ENCODE measurements around the gene ASL. TPM values are rescaled to one million over a fixed set of nuclear protein-coding genes. Genes with fewer than 3 reads are reported as not detected.

The ASL gene
- total and polyA plus RNA-seq, 10 of the 15 experiments (the other 5 are each of a cell fraction or from before 2014, with no cell fraction given): 0.66 to 36.7 (median 28.8) TPM

- peaks cover 6% of the 10 kb centered on the region for H3K4me1 ChIP-seq (ENCODE audit: control insufficient read depth, insufficient read depth, low read length)
- POLR2A ChIA-PET: interaction anchor here (0.5 kb wide), 1 partner anchor 352 kb away, joined by 4 read pairs; no protein-coding TSS in a partner anchor
- RAD21 ChIA-PET (ENCODE audit: unreplicated experiment): no interaction called here
- 96% methylated on average over 4 of the region's 4 CpGs for WGBS (ENCODE audit: insufficient coverage, insufficient replicate concordance, low lambda C conversion rate, missing lambda C conversion rate)
- no peak overlapping the region for H3K4me2 ChIP-seq (ENCODE audit: control insufficient read depth, insufficient read depth)
- H3K27ac ChIP-seq (ENCODE audit: control insufficient read depth, insufficient read depth): no peak overlapping the region
- no peak for FAIRE-seq
- no peak overlapping the region for H3K9ac ChIP-seq (ENCODE audit: control insufficient read depth, insufficient read depth, low read length)
- in situ Hi-C loops (cut with MboI) (no loop called here), intact Hi-C loops (cut with micrococcal nuclease; ENCODE audit: unreplicated experiment) (no loop called here)
- TSS peak; percentile 47 for BruUV-seq (replicated peaks)
- H3K9me3 ChIP-seq (replicated peaks; ENCODE audit: control insufficient read depth, insufficient read depth, low read length): no peaks in the 10 kb centered on the region
- no peak overlapping the region for H2AFZ ChIP-seq (ENCODE audit: control insufficient read depth, low read depth, low read length)
- H4K20me1 ChIP-seq (ENCODE audit: control insufficient read depth, insufficient read depth): no peaks in the 10 kb centered on the region
- no peak for ATAC-seq
- TF ChIP-seq POLR2A (IDR thresholded peaks at IDR 0.05; ENCODE audit: low read depth, low read length): peak; percentile 20; the same call in 1 of the 2 replicates
- TF ChIP-seq NFYA (IDR thresholded peaks at IDR 0.05; ENCODE audit: borderline replicate concordance, low read depth, low read length): no peak
- H3K4me3 ChIP-seq: no peak overlapping the region
- CTCF ChIA-PET: interaction anchor here (0.6 kb wide), 1 partner anchor 58 kb away, joined by 5 read pairs; no protein-coding TSS in a partner anchor
- H3K79me2 ChIP-seq (ENCODE audit: control insufficient read depth, insufficient read depth, low read length): no peaks in the 10 kb centered on the region
- H3K27me3 ChIP-seq (replicated peaks in 1 of 2; ENCODE audit: control insufficient read depth in 2 of 2, insufficient read depth in 2 of 2, low read length in 1 of 2): no peaks in the 10 kb centered on the region
- no peak for DNase-seq (ENCODE audit: low read depth, low spot score)
- no peaks in the 10 kb centered on the region for H3K36me3 ChIP-seq (ENCODE audit: control insufficient read depth in 2 of 2, insufficient read depth in 2 of 2, low read length in 1 of 2)
- SMC1A ChIA-PET (ENCODE audit: uncharacterized antibody, unreplicated experiment): no interaction called here
These were observed 19.4 kb downstream of the ASL start for GRCh38 chr7:66095010-66095409.

GRCh38 chr7:66099232-66099550 lies 23.6 kb downstream of the ASL start:
- Histone ChIP-seq H3K36me3 (ENCODE audit: control insufficient read depth in 2 of 2, insufficient read depth in 2 of 2, low read length in 1 of 2) (no peaks in the 10 kb centered on the region), H4K20me1 (ENCODE audit: control insufficient read depth, insufficient read depth) (no peaks in the 10 kb centered on the region), H3K4me3 (no peak overlapping the region), H2AFZ (ENCODE audit: control insufficient read depth, low read depth, low read length) (peak overlapping the region; percentile 95; the same call in 1 of the 2 replicates), H3K9ac (ENCODE audit: control insufficient read depth, insufficient read depth, low read length) (no peak overlapping the region), H3K4me2 (ENCODE audit: control insufficient read depth, insufficient read depth) (no peak overlapping the region; the same call in 1 of the 2 replicates), H3K27me3 (replicated peaks in 1 of 2; ENCODE audit: control insufficient read depth in 2 of 2, insufficient read depth in 2 of 2, low read length in 1 of 2) (no peaks in the 10 kb centered on the region), H3K27ac (ENCODE audit: control insufficient read depth, insufficient read depth) (no peak overlapping the region), H3K4me1 (ENCODE audit: control insufficient read depth, insufficient read depth, low read length) (peaks cover 8% of the 10 kb centered on the region), H3K9me3 (replicated peaks; ENCODE audit: control insufficient read depth, insufficient read depth, low read length) (no peaks in the 10 kb centered on the region), H3K79me2 (ENCODE audit: control insufficient read depth, insufficient read depth, low read length) (no peaks in the 10 kb centered on the region)
- DNase-seq (ENCODE audit: low read depth, low spot score) (no peak), FAIRE-seq (no peak), ATAC-seq (no peak)
- ChIA-PET POLR2A (no interaction called here), RAD21 (ENCODE audit: unreplicated experiment) (no interaction called here), SMC1A (ENCODE audit: uncharacterized antibody, unreplicated experiment) (no interaction called here), CTCF (no interaction called here)
- 0% methylated on average over 1 of the region's 2 CpGs for WGBS (ENCODE audit: insufficient coverage, insufficient replicate concordance, low lambda C conversion rate, missing lambda C conversion rate)
- in situ Hi-C loops (cut with MboI) (no loop called here), intact Hi-C loops (cut with micrococcal nuclease; ENCODE audit: unreplicated experiment) (no loop called here)
- BruUV-seq (replicated peaks): no TSS peak
- TF ChIP-seq, protein P1, sequence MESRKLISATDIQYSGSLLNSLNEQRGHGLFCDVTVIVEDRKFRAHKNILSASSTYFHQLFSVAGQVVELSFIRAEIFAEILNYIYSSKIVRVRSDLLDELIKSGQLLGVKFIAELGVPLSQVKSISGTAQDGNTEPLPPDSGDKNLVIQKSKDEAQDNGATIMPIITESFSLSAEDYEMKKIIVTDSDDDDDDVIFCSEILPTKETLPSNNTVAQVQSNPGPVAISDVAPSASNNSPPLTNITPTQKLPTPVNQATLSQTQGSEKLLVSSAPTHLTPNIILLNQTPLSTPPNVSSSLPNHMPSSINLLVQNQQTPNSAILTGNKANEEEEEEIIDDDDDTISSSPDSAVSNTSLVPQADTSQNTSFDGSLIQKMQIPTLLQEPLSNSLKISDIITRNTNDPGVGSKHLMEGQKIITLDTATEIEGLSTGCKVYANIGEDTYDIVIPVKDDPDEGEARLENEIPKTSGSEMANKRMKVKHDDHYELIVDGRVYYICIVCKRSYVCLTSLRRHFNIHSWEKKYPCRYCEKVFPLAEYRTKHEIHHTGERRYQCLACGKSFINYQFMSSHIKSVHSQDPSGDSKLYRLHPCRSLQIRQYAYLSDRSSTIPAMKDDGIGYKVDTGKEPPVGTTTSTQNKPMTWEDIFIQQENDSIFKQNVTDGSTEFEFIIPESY (IDR thresholded peaks at IDR 0.05): no peak
- TF ChIP-seq ZBTB4 (CRISPR knock-in tag; IDR thresholded peaks at IDR 0.05) (no peak), IRF3 (IDR thresholded peaks at IDR 0.05) (no peak), ZNF24 (IDR thresholded peaks at IDR 0.05) (no peak), MYC (IDR thresholded peaks at IDR 0.05; ENCODE audit: insufficient read depth, insufficient read length, insufficient replicate concordance, low read length, severe bottlenecking) (no peak)

Data from GM12878 (cell line).